Vagina (tissue), 2 donors: ENCODE results near the gene ZNF593OS.

Experiments
- CTCF ChIP-seq, 3 experiments: fragments of 450-650 bp in 2 of 3; fragments of 200-600 bp in 1 of 3; sonication (generic) in 1 of 3; IDR thresholded peaks; one replicate each; pipeline ENCODE4 v1.5.1; 2017 to 2019; ENCODE audit warnings: antibody characterized with exemption in 3 of 3, mild to moderate bottlenecking in 2 of 3, moderate library complexity in 2 of 3
- POLR2A ChIP-seq, 2 donors: fragments of 450-650 bp; IDR thresholded peaks; one replicate each; pipeline ENCODE4 v1.6.1; 2017; ENCODE audit warnings: antibody characterized with exemption in 2 of 2, mild to moderate bottlenecking in 2 of 2, moderate library complexity in 2 of 2
- POLR2AphosphoS5 ChIP-seq, 2 donors: sonication (generic); formaldehyde crosslinking; IDR thresholded peaks; one replicate each; pipeline ENCODE4 v1.9.0; 2017; ENCODE audit warnings: antibody characterized with exemption in 2 of 2, mild to moderate bottlenecking in 2 of 2, low read depth in 1 of 2; ENCODE audit not compliant: insufficient read depth in 1 of 2

DNA sequence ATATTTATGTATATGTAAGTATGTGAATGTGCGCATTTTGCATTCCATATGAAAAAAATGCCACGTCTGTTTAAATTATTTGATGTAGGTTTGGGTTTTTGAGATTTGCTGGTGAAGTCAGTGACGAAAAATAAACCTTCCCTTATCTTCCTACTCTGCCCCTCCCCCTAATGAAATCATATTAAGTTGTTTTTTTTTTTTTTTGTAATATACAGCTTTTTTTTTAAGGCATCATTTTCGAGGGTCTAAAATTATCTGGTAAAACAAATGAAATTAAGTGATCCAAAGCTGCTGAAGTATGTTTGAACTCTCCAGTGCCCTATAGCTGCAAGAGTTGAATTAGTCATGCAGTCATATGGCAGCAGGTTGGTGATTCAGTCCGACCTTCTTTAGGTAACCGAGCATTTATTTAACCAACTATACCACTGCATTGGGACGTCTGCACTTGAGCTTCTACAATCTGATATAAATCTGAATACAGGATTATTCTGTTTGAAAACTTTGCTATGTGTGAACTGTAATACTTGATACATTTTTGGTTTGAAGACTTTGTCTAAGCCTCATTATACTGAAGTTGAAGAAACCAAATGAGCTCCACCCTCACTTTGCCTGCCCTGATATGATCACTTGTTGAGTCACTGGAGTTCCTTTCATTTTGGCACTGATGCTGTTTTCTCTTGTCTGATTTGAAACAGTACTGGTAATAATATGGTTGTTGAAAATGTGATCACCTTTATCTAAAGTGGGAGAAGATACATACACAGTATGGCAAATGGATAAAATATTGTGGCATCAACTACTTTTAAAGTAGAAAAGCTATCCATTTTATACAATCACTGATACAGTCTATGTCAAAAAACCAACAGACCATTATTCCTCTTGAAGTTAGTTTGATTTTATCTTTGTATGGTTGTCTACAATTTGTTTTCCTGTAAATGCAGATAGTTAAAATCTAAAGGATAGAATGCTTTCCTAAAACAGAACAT lies 48.4 kb downstream of the ZNF593OS start:
- TF ChIP-seq CTCF (IDR thresholded peaks at IDR 0.05), result no peak
- no peak for TF ChIP-seq POLR2A (IDR thresholded peaks at IDR 0.05)
- peak in 1 of 2 donors; percentile 66 for TF ChIP-seq POLR2AphosphoS5 (IDR thresholded peaks at IDR 0.05; ENCODE audit: insufficient read depth in 1 of 2, low read depth in 1 of 2)
